ENCODE measurements around the gene UBA6.
"Not testable (repeated sequence)": the region's sequence is repeated elsewhere in the genome, so short reads cannot be mapped to it uniquely, and the experiment has no call there.

UBA6 gene
- total RNA-seq, result 63.5 to 77.0 (median 74.9) reads per million in 3 donors

GRCh38 chr4:67700738-67701516, at the start of gene UBA6:
UBA6 (minus strand) TSS chr4:67701155; CDS start chr4:67701119, 36 bp downstream.
- Histone ChIP-seq H3K27ac (ENCODE audit: insufficient read depth, low read length, poor library complexity, severe bottlenecking) (peak within 1 kb of the TSS; percentile 73), H3K4me3 (ENCODE audit: insufficient read depth, low read depth, low read length, poor library complexity, severe bottlenecking) (peak within 1 kb of the TSS; percentile 91), H3K27me3 (replicated peaks; ENCODE audit: control insufficient read depth, insufficient read depth, low read length, poor library complexity, severe bottlenecking) (no peaks in the 10 kb centered on the region), H3K36me3 (ENCODE audit: control insufficient read depth, insufficient read depth, low read length) (no peaks in the 10 kb centered on the region), H3K4me1 (ENCODE audit: control insufficient read depth, insufficient read depth, low read length, poor library complexity, severe bottlenecking) (peaks cover 4% of the 10 kb centered on the region), H3K9me3 (ENCODE audit: control insufficient read depth, low read length) (no peaks in the 10 kb centered on the region)
- peak; percentile 88 to 94 (median 92) for DNase-seq

GRCh38 chr4:67750691-67751090, 49.7 kb upstream of the UBA6 start:
- Histone ChIP-seq H3K27me3 (replicated peaks; ENCODE audit: control insufficient read depth, insufficient read depth, low read length, poor library complexity, severe bottlenecking) (no peaks in the 10 kb centered on the region), H3K36me3 (ENCODE audit: control insufficient read depth, insufficient read depth, low read length) (no peaks in the 10 kb centered on the region), H3K27ac (ENCODE audit: insufficient read depth, low read length, poor library complexity, severe bottlenecking) (no peak overlapping the region)

GRCh38 chr4:67749286-67749685, 48.3 kb upstream of the UBA6 start:
- H3K4me3 ChIP-seq (ENCODE audit: insufficient read depth, low read depth, low read length, poor library complexity, severe bottlenecking), result no peak overlapping the region
- no peaks in the 10 kb centered on the region for H3K4me1 ChIP-seq (ENCODE audit: control insufficient read depth, insufficient read depth, low read length, poor library complexity, severe bottlenecking)
- no peak for DNase-seq
- H3K27ac ChIP-seq (ENCODE audit: insufficient read depth, low read length, poor library complexity, severe bottlenecking), result no peak overlapping the region
- no peaks in the 10 kb centered on the region for H3K9me3 ChIP-seq (ENCODE audit: control insufficient read depth, low read length)
- no peaks in the 10 kb centered on the region for H3K27me3 ChIP-seq (replicated peaks; ENCODE audit: control insufficient read depth, insufficient read depth, low read length, poor library complexity, severe bottlenecking)
- H3K36me3 ChIP-seq (ENCODE audit: control insufficient read depth, insufficient read depth, low read length), result no peaks in the 10 kb centered on the region

More at GRCh38 chr4:67750691-67751090, 49.7 kb upstream of the UBA6 start:
- no peaks in the 10 kb centered on the region for H3K9me3 ChIP-seq (ENCODE audit: control insufficient read depth, low read length)
- no peaks in the 10 kb centered on the region for H3K4me1 ChIP-seq (ENCODE audit: control insufficient read depth, insufficient read depth, low read length, poor library complexity, severe bottlenecking)
- no peak overlapping the region for H3K4me3 ChIP-seq (ENCODE audit: insufficient read depth, low read depth, low read length, poor library complexity, severe bottlenecking)
- no peak for DNase-seq

- DNase-seq, result no peak
- no peak overlapping the region for H3K27ac ChIP-seq (ENCODE audit: insufficient read depth, low read length, poor library complexity, severe bottlenecking)
Observed at GRCh38 chr4:67746797-67747495, 46.0 kb upstream of the UBA6 start.

GRCh38 chr4:67744561-67745283, 43.8 kb upstream of the UBA6 start:
- H3K4me3 ChIP-seq (ENCODE audit: insufficient read depth, low read depth, low read length, poor library complexity, severe bottlenecking), result no peak overlapping the region
- no peak overlapping the region for H3K27ac ChIP-seq (ENCODE audit: insufficient read depth, low read length, poor library complexity, severe bottlenecking)
- H3K4me1 ChIP-seq (ENCODE audit: control insufficient read depth, insufficient read depth, low read length, poor library complexity, severe bottlenecking), result no peaks in the 10 kb centered on the region
- no peaks in the 10 kb centered on the region for H3K36me3 ChIP-seq (ENCODE audit: control insufficient read depth, insufficient read depth, low read length)
- DNase-seq, result no peak
- no peaks in the 10 kb centered on the region for H3K27me3 ChIP-seq (replicated peaks; ENCODE audit: control insufficient read depth, insufficient read depth, low read length, poor library complexity, severe bottlenecking)
- no peaks in the 10 kb centered on the region for H3K9me3 ChIP-seq (ENCODE audit: control insufficient read depth, low read length)

More at GRCh38 chr4:67746797-67747495, 46.0 kb upstream of the UBA6 start:
- no peak overlapping the region for H3K4me3 ChIP-seq (ENCODE audit: insufficient read depth, low read depth, low read length, poor library complexity, severe bottlenecking)
- no peaks in the 10 kb centered on the region for H3K36me3 ChIP-seq (ENCODE audit: control insufficient read depth, insufficient read depth, low read length)
- H3K9me3 ChIP-seq (ENCODE audit: control insufficient read depth, low read length), result no peaks in the 10 kb centered on the region
- H3K4me1 ChIP-seq (ENCODE audit: control insufficient read depth, insufficient read depth, low read length, poor library complexity, severe bottlenecking), result no peaks in the 10 kb centered on the region
- no peaks in the 10 kb centered on the region for H3K27me3 ChIP-seq (replicated peaks; ENCODE audit: control insufficient read depth, insufficient read depth, low read length, poor library complexity, severe bottlenecking)

- Histone ChIP-seq H3K9me3 (ENCODE audit: control insufficient read depth, low read length) (no peaks in the 10 kb centered on the region), H3K4me3 (ENCODE audit: insufficient read depth, low read depth, low read length, poor library complexity, severe bottlenecking) (no peak overlapping the region), H3K4me1 (ENCODE audit: control insufficient read depth, insufficient read depth, low read length, poor library complexity, severe bottlenecking) (no peaks in the 10 kb centered on the region), H3K36me3 (ENCODE audit: control insufficient read depth, insufficient read depth, low read length) (no peaks in the 10 kb centered on the region), H3K27me3 (replicated peaks; ENCODE audit: control insufficient read depth, insufficient read depth, low read length, poor library complexity, severe bottlenecking) (no peaks in the 10 kb centered on the region), H3K27ac (ENCODE audit: insufficient read depth, low read length, poor library complexity, severe bottlenecking) (no peak overlapping the region)
- DNase-seq, result no peak
Observed at GRCh38 chr4:67743194-67743593, 42.2 kb upstream of the UBA6 start.

- Histone ChIP-seq H3K4me1 (ENCODE audit: control insufficient read depth, insufficient read depth, low read length, poor library complexity, severe bottlenecking) (no peaks in the 10 kb centered on the region), H3K9me3 (ENCODE audit: control insufficient read depth, low read length) (no peaks in the 10 kb centered on the region), H3K27ac (ENCODE audit: insufficient read depth, low read length, poor library complexity, severe bottlenecking) (no peak overlapping the region), H3K4me3 (ENCODE audit: insufficient read depth, low read depth, low read length, poor library complexity, severe bottlenecking) (no peak overlapping the region), H3K36me3 (ENCODE audit: control insufficient read depth, insufficient read depth, low read length) (no peaks in the 10 kb centered on the region), H3K27me3 (replicated peaks; ENCODE audit: control insufficient read depth, insufficient read depth, low read length, poor library complexity, severe bottlenecking) (no peaks in the 10 kb centered on the region)
- no peak for DNase-seq
Observed at GRCh38 chr4:67736262-67736661, 35.3 kb upstream of the UBA6 start.

- DNase-seq, result no peak
- no peaks in the 10 kb centered on the region for H3K4me1 ChIP-seq (ENCODE audit: control insufficient read depth, insufficient read depth, low read length, poor library complexity, severe bottlenecking)
- H3K27ac ChIP-seq (ENCODE audit: insufficient read depth, low read length, poor library complexity, severe bottlenecking), result no peak overlapping the region
- H3K4me3 ChIP-seq (ENCODE audit: insufficient read depth, low read depth, low read length, poor library complexity, severe bottlenecking), result no peak overlapping the region
- H3K9me3 ChIP-seq (ENCODE audit: control insufficient read depth, low read length), result no peaks in the 10 kb centered on the region
- H3K36me3 ChIP-seq (ENCODE audit: control insufficient read depth, insufficient read depth, low read length), result no peaks in the 10 kb centered on the region
- H3K27me3 ChIP-seq (replicated peaks; ENCODE audit: control insufficient read depth, insufficient read depth, low read length, poor library complexity, severe bottlenecking), result no peaks in the 10 kb centered on the region
Observed at GRCh38 chr4:67735325-67735724, 34.4 kb upstream of the UBA6 start.

GRCh38 chr4:67730511-67730910, 29.6 kb upstream of the UBA6 start:
- H3K4me3 ChIP-seq (ENCODE audit: insufficient read depth, low read depth, low read length, poor library complexity, severe bottlenecking); DNase-seq; H3K36me3 ChIP-seq (ENCODE audit: control insufficient read depth, insufficient read depth, low read length); H3K4me1 ChIP-seq (ENCODE audit: control insufficient read depth, insufficient read depth, low read length, poor library complexity, severe bottlenecking); H3K27ac ChIP-seq (ENCODE audit: insufficient read depth, low read length, poor library complexity, severe bottlenecking); H3K27me3 ChIP-seq (replicated peaks; ENCODE audit: control insufficient read depth, insufficient read depth, low read length, poor library complexity, severe bottlenecking); H3K9me3 ChIP-seq (ENCODE audit: control insufficient read depth, low read length): not testable (repeated sequence)
